ENCODE results near the gene MPZ. TPM values are rescaled to one million over a fixed set of nuclear protein-coding genes. Genes with fewer than 3 reads are reported as not detected.

The MPZ gene
- total RNA-seq, 4 donors from 2014 or later, result 0.75 to 1.4 (median 1.1) TPM

DNA sequence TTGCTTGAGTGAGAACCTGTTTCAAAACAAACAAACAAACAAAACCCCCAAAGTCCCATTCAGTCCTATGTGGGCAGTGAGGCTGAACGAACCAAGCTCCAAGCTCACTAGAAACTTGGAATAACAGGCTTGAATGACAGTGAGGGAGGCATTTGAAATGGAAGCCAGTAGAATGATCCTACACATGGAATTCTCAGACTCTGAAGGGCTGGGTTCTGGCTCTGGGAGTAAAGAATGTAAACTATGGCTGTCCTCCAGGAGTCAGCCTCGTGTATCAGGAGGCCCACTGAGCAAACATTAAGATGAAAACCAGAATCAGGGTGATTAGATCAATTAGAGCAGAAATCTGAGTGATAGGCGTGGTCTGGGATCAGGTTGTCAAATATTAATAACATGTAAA lies 36.4 kb downstream of the MPZ start:
- Histone ChIP-seq H3K27ac (no peak overlapping the region), H3K36me3 (no peaks in the 10 kb centered on the region), H3K4me1 (no peaks in the 10 kb centered on the region), H3K27me3 (no peaks in the 10 kb centered on the region), H3K9me3 (no peaks in the 10 kb centered on the region), H3K4me3 (no peak overlapping the region)
- DNase-seq, result no peak
- WGBS, 2 donors, result 50 to 61% methylated on average over 2 to 3 of the region's 3 CpGs
- intact Hi-C loops (cut with DNase I), result no loop called here
- no peak for TF ChIP-seq POLR2A (IDR thresholded peaks at IDR 0.05)
- TF ChIP-seq, protein P1, sequence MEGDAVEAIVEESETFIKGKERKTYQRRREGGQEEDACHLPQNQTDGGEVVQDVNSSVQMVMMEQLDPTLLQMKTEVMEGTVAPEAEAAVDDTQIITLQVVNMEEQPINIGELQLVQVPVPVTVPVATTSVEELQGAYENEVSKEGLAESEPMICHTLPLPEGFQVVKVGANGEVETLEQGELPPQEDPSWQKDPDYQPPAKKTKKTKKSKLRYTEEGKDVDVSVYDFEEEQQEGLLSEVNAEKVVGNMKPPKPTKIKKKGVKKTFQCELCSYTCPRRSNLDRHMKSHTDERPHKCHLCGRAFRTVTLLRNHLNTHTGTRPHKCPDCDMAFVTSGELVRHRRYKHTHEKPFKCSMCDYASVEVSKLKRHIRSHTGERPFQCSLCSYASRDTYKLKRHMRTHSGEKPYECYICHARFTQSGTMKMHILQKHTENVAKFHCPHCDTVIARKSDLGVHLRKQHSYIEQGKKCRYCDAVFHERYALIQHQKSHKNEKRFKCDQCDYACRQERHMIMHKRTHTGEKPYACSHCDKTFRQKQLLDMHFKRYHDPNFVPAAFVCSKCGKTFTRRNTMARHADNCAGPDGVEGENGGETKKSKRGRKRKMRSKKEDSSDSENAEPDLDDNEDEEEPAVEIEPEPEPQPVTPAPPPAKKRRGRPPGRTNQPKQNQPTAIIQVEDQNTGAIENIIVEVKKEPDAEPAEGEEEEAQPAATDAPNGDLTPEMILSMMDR (IDR thresholded peaks at IDR 0.05), result no peak

DNA sequence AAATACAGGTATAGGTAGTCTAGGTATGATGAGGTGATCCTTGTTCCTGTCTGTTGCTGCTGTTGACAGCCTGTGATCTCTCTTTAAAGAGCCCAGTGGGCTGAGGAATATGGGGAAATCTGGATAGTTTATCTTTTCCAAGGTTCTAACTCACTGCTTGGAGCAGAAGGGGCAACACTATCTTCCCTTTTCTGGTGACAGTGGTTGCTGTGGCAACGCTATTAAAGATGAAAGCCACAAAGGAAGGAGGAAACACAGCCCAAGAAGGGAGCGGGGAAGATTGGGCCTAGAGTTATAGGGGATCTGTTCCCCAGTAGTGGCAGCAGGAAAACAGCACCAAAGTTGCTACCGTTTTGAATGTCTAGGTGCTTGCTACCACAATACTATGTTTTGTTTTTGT lies 42.4 kb downstream of the MPZ start:
- WGBS, 2 donors, result 55 to 72% methylated on average over 3 of the region's 3 CpGs
- Histone ChIP-seq H3K27ac (no peak overlapping the region), H3K27me3 (no peaks in the 10 kb centered on the region), H3K4me3 (no peak overlapping the region), H3K36me3 (no peaks in the 10 kb centered on the region), H3K9me3 (no peaks in the 10 kb centered on the region), H3K4me1 (peaks cover 0 to 10% (median 0%) of the 10 kb centered on the region in 3 donors)
- intact Hi-C loops (cut with DNase I), result no loop called here
- DNase-seq, result no peak
- TF ChIP-seq, protein P1 (IDR thresholded peaks at IDR 0.05), result no peak
- no peak for TF ChIP-seq POLR2A (IDR thresholded peaks at IDR 0.05)

DNA sequence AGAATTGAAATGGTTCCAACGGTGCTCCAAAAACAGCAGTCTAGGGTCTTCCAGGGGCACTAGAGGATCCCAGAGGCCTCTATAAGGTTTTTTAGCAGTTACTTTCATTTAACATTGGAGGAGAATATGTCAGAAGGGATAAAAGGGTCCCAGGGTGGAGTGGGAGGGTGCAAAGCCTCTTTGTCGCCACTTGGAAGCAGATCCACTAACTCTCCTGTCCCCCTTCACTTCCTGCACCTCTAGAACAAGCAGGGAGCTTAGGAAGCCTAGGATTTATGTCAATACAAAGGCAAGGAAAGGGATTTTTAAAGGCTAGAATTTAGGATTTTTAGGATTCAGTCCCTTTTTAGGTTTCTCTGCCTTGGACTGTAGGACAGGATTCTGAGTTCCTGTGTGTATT lies 42.9 kb downstream of the MPZ start:
- Histone ChIP-seq H3K9me3 (no peaks in the 10 kb centered on the region), H3K4me1 (peaks cover 0 to 13% (median 0%) of the 10 kb centered on the region in 3 donors), H3K27me3 (no peaks in the 10 kb centered on the region), H3K27ac (no peak overlapping the region), H3K4me3 (no peak overlapping the region), H3K36me3 (no peaks in the 10 kb centered on the region)
- DNase-seq, result no peak
- 76 to 82% methylated on average over 2 of the region's 2 CpGs for WGBS, 2 donors
- intact Hi-C loops (cut with DNase I), result no loop called here
- TF ChIP-seq, protein P1 (IDR thresholded peaks at IDR 0.05), result no peak
- TF ChIP-seq POLR2A (IDR thresholded peaks at IDR 0.05), result no peak

DNA sequence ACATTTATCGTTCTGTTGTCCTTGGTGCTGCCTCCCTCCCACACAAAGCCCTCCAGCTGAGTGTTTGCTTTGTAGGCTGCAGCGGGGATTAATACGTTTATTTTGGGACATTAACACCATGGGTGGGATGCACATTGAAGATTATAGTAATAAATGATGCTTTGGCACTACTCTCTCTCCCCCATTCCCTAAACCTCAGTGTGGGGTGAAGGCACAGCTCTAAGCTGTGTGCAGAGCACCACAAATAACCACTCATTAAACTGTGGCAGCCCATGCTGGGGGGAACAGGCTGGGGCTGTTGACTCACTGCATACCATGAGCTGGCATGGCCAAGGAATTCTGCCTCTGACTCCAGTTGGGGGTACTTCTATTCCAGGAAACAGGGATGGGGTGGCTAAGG lies 43.6 kb downstream of the MPZ start:
- H3K4me1 ChIP-seq, result peaks cover 0 to 19% (median 6%) of the 10 kb centered on the region in 3 donors
- DNase-seq, result no peak
- intact Hi-C loops (cut with DNase I), result no loop called here
- TF ChIP-seq, protein P1 (IDR thresholded peaks at IDR 0.05), result no peak
- no peak for TF ChIP-seq POLR2A (IDR thresholded peaks at IDR 0.05)
- no peaks in the 10 kb centered on the region for H3K36me3 ChIP-seq
- no peak overlapping the region for H3K4me3 ChIP-seq
- H3K9me3 ChIP-seq, result no peaks in the 10 kb centered on the region
- peaks cover 0 to 3% (median 0%) of the 10 kb centered on the region in 4 donors for H3K27me3 ChIP-seq
- H3K27ac ChIP-seq, result no peak overlapping the region
- 37 to 40% methylated on average over 2 to 3 of the region's 3 CpGs for WGBS, 2 donors

DNA sequence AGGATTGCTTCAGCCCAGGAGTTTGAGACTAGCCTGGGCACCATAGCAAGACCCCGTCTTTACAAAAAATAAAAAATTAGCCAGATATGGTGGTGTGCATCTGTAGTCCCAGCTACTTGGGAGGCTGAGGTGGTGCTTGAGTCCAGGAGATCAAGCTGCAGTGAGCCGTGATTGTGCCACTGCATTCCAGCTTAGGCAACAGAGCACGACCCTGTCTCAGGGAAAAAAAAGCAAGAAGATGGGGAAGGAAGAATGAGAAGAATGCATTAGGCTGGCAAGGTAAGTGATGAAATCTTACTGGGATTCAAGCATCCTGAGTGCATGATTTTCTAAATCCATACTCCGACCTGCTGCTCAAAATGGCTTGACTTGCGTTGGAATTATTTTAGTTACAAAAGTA lies 44.5 kb downstream of the MPZ start:
- TF ChIP-seq, protein P1 (IDR thresholded peaks at IDR 0.05), result no peak
- no peak for TF ChIP-seq POLR2A (IDR thresholded peaks at IDR 0.05)
- H3K27ac ChIP-seq, result no peak overlapping the region
- no peak overlapping the region for H3K4me3 ChIP-seq
- no peak for DNase-seq
- 83 to 88% methylated on average over 5 of the region's 5 CpGs for WGBS, 2 donors
- H3K4me1 ChIP-seq, result peaks cover 5 to 28% (median 13%) of the 10 kb centered on the region in 3 donors
- no peaks in the 10 kb centered on the region for H3K36me3 ChIP-seq
- no peaks in the 10 kb centered on the region for H3K9me3 ChIP-seq
- intact Hi-C loops (cut with DNase I), result no loop called here
- H3K27me3 ChIP-seq, result peaks cover 0 to 12% (median 0%) of the 10 kb centered on the region in 4 donors

All from esophagus squamous epithelium (tissue), 5 donors.